HG03575 (cell line): ENCODE results near the gene VAMP3.

Experiments used
- ATAC-seq: cut with Tn5 transposase; IDR thresholded peaks from one replicate; pipeline ENCODE4 v1.9.1; 2021; ENCODE audit not compliant: unreplicated experiment, insufficient number of reproducible peaks, low FRiP score; ENCODE audit errors: extremely low read depth

VAMP3 gene

DNA sequence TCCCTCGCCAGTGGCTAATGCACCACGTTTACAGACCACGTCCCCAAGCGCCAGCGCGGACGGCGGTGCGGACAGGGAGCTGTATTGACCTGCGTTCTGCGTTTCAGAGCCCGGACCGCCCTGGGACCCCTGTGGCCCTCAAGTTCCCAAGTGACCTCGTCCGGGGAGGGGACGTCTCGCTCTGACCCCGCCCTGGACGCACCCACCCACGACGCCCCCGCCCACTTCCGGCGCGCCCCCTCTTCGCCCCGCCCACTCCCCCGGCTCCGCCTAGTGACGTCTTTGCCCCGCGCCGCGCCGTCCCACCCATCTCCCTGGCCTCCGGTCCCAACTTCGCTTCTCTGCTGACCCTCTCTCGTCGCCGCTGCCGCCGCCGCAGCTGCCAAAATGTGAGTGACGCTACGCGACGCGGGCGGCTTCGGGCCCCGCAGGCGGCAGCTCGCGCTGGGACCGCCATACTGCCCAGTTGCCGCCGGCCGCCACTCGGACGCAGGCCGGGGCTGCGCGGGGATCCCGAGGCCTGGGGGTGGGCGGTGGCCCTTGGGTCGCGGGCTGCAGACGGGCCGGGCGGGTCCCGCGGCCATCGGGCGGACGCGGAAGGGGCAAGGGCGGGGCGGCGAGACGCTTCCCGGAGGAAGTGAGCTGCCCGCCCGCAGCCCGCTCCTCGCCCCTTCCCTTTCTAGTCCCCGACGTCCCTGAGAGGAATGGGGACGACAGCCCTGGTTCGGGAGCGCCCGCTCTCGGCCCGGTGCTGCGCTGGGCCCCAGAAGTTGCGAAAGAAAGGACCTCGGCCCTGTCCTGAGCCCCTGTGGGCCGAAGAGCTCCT, at the start of gene VAMP3:
VAMP3 (plus strand) TSS at position 300 of the 826 bp plus-strand sequence; CDS start at position 388, 88 bp downstream.
- ATAC-seq: no peak

GRCh38 chr1:7721940-7722669, 49.0 kb upstream of the VAMP3 start:
- no peak for ATAC-seq

DNA sequence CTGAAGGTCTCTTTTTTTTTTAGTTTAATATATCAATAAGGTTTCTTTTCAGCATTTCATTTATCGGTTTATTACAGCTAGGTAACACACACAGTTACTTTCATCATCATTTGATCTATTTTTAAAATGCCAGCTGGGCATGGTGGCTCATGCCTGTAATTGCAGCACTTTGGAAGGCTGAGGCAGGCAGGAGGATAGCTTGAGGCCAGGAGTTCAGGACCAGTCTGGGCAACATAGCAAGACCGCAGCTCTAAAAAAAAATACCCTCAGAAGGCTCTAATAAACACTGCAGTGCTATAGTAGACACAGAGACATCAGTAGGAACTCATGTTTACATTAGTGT, 48.5 kb upstream of the VAMP3 start:
- no peak for ATAC-seq

DNA sequence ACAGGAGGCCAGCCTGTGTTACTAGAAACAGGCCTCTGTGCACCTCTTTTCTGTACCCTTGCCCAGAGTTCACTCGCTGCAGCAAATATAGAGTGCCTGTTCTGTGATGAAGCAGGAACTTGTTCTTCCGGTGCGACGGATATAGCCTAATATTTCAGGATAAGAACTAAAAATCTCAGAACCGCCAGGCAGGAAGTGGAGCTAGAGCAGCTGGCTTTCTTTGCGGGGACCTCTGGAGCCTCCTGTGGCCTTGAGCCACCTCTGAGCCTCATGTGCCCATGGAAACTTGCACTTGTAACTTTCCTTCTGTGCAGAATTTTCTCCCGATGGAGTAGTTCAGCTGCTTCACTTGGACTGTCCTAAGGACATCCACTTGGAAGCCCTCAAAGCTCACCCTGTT, 44.5 kb upstream of the VAMP3 start:
- ATAC-seq: no peak

DNA sequence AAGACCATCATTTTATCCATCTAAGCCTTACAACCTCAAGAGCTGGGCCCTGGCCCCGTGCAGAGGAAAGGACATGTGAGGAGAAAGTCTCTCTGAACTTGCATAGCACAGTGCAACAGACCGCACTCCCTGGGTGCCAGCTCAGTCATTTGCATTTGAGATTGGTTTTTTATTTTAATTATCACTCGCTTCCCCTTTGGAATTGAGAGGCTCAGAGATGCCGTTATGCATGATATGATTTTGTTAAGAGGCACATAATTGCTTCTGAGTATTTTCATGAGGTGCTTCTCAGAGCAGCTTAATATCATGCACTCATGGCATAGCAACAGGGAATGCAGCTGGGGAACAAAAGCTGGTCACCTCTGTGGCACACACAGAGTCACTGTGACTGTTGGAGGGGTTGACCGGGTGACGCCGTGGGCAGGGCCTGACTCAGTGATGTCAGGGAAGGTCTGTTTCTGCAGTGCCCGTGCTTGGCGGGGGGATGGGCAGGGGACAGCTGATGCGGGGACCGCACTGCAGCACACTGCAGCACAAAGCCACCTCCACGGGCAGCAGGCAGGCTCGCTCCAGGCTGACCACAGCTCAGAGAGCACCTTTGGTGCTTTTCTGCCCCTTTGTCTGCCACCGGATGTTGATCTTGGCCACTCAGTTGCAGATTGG, 43.2 kb upstream of the VAMP3 start:
- no peak for ATAC-seq

DNA sequence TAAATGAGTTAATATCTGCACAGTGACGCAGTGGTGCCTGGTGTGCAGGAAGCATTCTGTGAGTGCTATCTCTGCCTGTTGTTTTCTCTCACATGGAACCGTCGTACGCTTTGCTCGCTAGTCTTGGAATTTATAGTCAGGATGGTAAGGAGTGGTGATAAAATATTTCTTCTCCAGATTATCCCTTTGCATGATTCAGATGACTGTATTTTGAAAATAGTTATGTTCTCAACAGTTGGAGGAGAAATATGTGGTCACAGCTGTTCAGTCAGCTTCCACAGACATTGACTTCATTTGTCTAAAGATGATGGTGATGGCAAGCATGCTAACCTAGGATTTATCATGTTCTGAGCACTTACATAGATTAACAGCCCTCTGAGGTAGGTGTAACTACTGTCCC, 41.3 kb upstream of the VAMP3 start:
- no peak for ATAC-seq

GRCh38 chr1:7732331-7732730, 38.8 kb upstream of the VAMP3 start:
- ATAC-seq: no peak

DNA sequence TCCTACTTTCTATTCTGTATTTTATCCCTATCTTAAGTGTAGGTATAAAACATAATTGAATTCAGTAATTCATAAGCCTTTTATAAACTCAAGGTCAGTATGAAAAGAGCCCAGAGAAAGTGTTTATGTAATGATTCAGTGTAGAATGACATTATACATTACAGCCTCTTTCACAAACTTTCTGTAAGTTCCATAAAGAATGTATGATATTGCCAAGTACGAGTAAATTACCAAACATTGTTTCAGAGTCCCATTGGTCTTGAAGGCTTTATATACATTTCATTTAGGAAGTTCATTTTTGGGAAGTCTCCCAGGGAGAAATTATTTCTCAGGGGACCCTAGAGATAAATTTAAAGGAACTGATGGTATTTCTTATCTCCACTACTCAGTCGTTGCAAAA, 37.8 kb upstream of the VAMP3 start:
- no peak for ATAC-seq

- ATAC-seq: no peak
Measured at GRCh38 chr1:7738044-7738443, 33.1 kb upstream of the VAMP3 start.

- ATAC-seq: no peak
Measured at GRCh38 chr1:7743346-7743745, 27.8 kb upstream of the VAMP3 start.

DNA sequence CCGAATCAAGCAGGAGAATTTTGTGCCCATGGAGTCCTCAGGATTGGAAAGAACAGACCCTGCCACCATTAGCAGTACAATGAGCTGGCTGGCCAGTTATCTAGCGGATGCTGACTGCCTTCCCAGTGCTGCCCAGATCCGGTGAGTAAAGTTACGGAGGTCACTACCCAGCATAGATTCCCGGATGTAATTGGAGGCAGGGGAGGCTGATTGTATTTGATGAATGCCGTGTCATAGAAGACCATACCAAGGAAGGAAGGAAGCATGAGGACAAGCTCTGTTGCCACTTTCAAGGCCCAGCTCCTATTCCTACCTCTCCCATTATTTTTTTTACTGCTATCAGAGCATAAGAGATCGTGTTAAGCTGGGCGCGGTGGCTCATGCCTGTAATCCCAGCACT, 26.2 kb upstream of the VAMP3 start:
- ATAC-seq: no peak

- ATAC-seq: no peak
Measured at GRCh38 chr1:7745783-7746182, 25.3 kb upstream of the VAMP3 start.

DNA sequence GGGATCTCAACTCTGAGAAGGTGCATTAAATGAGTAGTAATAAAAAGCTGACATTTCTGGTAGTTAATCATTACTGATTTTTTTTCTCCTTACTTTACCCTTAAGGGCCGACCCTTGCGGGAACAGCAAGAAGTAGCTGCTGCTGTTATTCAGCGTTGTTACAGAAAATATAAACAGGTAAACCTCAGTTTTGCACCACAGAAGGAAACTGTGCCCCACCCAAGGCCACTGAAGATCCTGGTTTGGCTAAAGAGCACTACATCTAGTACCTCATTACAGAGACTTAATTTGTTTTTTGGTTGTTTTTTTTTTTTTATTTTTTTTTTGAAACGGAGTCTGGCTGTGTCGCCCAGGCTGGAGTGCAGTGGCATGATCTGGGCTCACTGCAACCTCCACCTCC, 23.5 kb upstream of the VAMP3 start:
- ATAC-seq: no peak

GRCh38 chr1:7749126-7749525, 22.0 kb upstream of the VAMP3 start:
- no peak for ATAC-seq

GRCh38 chr1:7751174-7751573, 19.9 kb upstream of the VAMP3 start:
- no peak for ATAC-seq

GRCh38 chr1:7752512-7753417, 18.3 kb upstream of the VAMP3 start:
- no peak for ATAC-seq

DNA sequence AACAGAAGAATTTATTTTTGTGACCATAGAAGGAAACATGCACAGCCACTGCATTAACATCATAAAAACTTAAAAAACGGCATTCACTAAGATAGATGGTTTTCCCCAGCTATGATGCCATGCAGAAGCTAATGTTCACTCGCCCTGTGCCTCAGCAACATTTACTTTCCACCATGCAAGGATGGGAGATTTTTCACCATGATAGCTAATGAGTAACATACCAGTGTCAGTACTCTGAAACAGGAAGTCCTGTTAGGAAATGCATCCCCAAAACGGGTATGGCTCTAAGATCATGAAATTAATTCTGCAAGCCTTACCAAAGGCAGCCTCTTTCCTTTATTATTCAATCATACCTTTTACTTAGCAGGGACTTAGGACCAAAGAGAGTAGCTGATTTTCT, 17.5 kb upstream of the VAMP3 start:
- ATAC-seq: no peak

- no peak for ATAC-seq
Measured at GRCh38 chr1:7754234-7754633, 16.9 kb upstream of the VAMP3 start.

DNA sequence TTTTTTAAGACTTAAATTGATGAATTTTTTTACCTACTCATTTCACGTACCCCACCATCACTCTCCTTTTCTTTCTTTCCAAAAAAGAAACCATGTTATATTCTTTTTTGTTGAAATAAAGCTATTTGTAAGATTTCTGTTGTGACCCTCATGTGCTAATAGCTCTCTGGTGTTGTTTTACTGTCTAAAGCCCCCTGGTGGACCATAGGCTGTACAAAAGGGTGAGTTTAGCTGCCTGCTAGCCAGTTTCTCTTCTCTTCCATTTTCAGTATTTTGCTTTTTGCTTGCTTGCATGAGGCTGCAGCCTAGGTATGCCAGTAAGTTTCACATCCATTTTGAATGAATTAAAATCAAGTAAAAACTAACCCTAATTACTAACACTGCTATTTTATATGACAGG, 15.6 kb upstream of the VAMP3 start:
- ATAC-seq: no peak
